Neural cell (in vitro differentiated cells): Measurements from ENCODE around the gene FCRL1. TPM values are rescaled to one million over a fixed set of nuclear protein-coding genes. Genes with fewer than 3 reads are reported as not detected.

Experiments
- H2AFZ ChIP-seq: fragments of 200-600, 300-800 bp; sonication (generic), shearing (Covaris generic); 2 replicates; pipeline ENCODE4 v1.6.0; 2014; ENCODE audit warnings: low read depth, mild to moderate bottlenecking, antibody characterized with exemption, low read length, moderate library complexity
- H3F3A ChIP-seq: fragments of 200-600 bp; shearing (Covaris generic); 2 replicates; pipeline ENCODE4 v1.6.1; 2016; ENCODE audit warnings: mild to moderate bottlenecking, moderate library complexity, mixed read lengths, antibody characterized with exemption, low read length; ENCODE audit not compliant: insufficient read depth, poor library complexity, severe bottlenecking
- H3K27ac ChIP-seq: fragments of 200-600, 300-800 bp; sonication (generic), shearing (Covaris generic); 2 replicates; pipeline ENCODE4 v1.5.1; 2014; ENCODE audit warnings: mild to moderate bottlenecking, low read length, moderate library complexity
- H3K27me3 ChIP-seq: fragments of 300-800, 200-600 bp; sonication (generic), shearing (Covaris generic); 2 replicates; pipeline ENCODE4 v1.6.0; 2014; ENCODE audit warnings: mild to moderate bottlenecking, low read depth, low read length, moderate library complexity; ENCODE audit not compliant: insufficient read depth
- H3K36me3 ChIP-seq: fragments of 300-800, 200-600 bp; sonication (generic), shearing (Covaris generic); 2 replicates; pipeline ENCODE4 v1.5.1; 2014; ENCODE audit warnings: mild to moderate bottlenecking, antibody characterized with exemption, low read length, moderate library complexity; ENCODE audit not compliant: insufficient read depth
- H3K4me2 ChIP-seq: fragments of 300-800, 200-600 bp; sonication (generic), shearing (Covaris generic); 2 replicates; pipeline ENCODE4 v1.6.0; 2014; ENCODE audit warnings: mild to moderate bottlenecking, low read length
- H3K4me3 ChIP-seq: fragments of 300-800, 200-600 bp; sonication (generic), shearing (Covaris generic); 2 replicates; pipeline ENCODE4 v1.5.1; 2014; ENCODE audit warnings: mild to moderate bottlenecking, low read length, moderate library complexity
- H3K79me2 ChIP-seq: fragments of 200-600 bp; shearing (Covaris generic); replicated peaks from 2 replicates; pipeline ENCODE4 v1.6.0; 2014; ENCODE audit warnings: mild to moderate bottlenecking, low read length, moderate library complexity; ENCODE audit not compliant: insufficient read depth
- H3K9ac ChIP-seq: fragments of 300-800, 200-600 bp; sonication (generic), shearing (Covaris generic); 2 replicates; pipeline ENCODE4 v1.6.1; 2016; ENCODE audit warnings: mild to moderate bottlenecking, low read length, mixed read lengths
- H3K9me2 ChIP-seq: fragments of 200-600 bp; shearing (Covaris generic); 2 replicates; pipeline ENCODE4 v1.6.1; 2016; ENCODE audit warnings: mild to moderate bottlenecking, low read length, mixed read lengths; ENCODE audit not compliant: insufficient read depth
- H3K9me3 ChIP-seq: fragments of 200-600, 300-800 bp; sonication (generic), shearing (Covaris generic); 2 replicates; pipeline ENCODE4 v1.6.1; 2016; ENCODE audit warnings: mild to moderate bottlenecking, mixed run types, low read length, moderate library complexity, mixed read lengths
- H4K20me1 ChIP-seq: fragments of 200-600 bp; shearing (Covaris generic); 2 replicates; pipeline ENCODE4 v1.6.1; 2016; ENCODE audit warnings: mild to moderate bottlenecking, mixed run types; ENCODE audit not compliant: insufficient read depth
- EP300 ChIP-seq: fragments of 450-650 bp; conservative IDR thresholded peaks from 2 replicates; pipeline ENCODE4 v1.6.1; 2014; ENCODE audit warnings: antibody characterized with exemption, mild to moderate bottlenecking, moderate library complexity; ENCODE audit not compliant: poor library complexity, severe bottlenecking
- EZH2 ChIP-seq: fragments of 200-600, 300-800 bp; shearing (Covaris generic), sonication (generic); IDR thresholded peaks from 2 replicates; pipeline ENCODE4 v1.6.1; 2014; ENCODE audit warnings: antibody characterized with exemption, low read length, borderline replicate concordance, mild to moderate bottlenecking; ENCODE audit not compliant: insufficient read depth, poor library complexity, severe bottlenecking
- MXI1 ChIP-seq: fragments of 450-650 bp; conservative IDR thresholded peaks from 2 replicates; pipeline ENCODE4 v1.6.1; 2014; ENCODE audit warnings: antibody characterized with exemption, mild to moderate bottlenecking; ENCODE audit not compliant: poor library complexity, severe bottlenecking
- POLR2AphosphoS5 ChIP-seq: IDR thresholded peaks from 2 replicates; pipeline ENCODE4 v1.6.1; 2012
- RAD21 ChIP-seq: fragments of 450-650 bp; conservative IDR thresholded peaks from 2 replicates; pipeline ENCODE4 v1.6.1; 2014; ENCODE audit warnings: antibody characterized with exemption, mild to moderate bottlenecking, moderate library complexity
- SMC3 ChIP-seq: fragments of 450-650 bp; conservative IDR thresholded peaks from 2 replicates; pipeline ENCODE4 v1.6.1; 2014; ENCODE audit warnings: antibody characterized with exemption, mild to moderate bottlenecking, moderate library complexity; ENCODE audit not compliant: poor library complexity
- TAF1 ChIP-seq: IDR thresholded peaks from 2 replicates; pipeline ENCODE4 v1.6.1; 2012; ENCODE audit warnings: low read depth
- polyA plus RNA-seq: library from polyadenylated mRNA; depleted of rRNA; stranded (reverse); fragments of >200 nt; gene quantifications from 2 replicates; pipeline ENCODE4 v1.2.3, GENCODE V29; 2014
- TF ChIP-seq, protein P1 (sequence below): fragments of 450-650 bp; IDR thresholded peaks from 2 replicates; pipeline ENCODE4 v1.5.1; 2014; ENCODE audit warnings: antibody characterized with exemption, mild to moderate bottlenecking, moderate library complexity; ENCODE audit not compliant: poor library complexity, severe bottlenecking
- TF ChIP-seq, protein P2 (sequence below): IDR thresholded peaks from 2 replicates; pipeline ENCODE4 v1.6.1; 2012; ENCODE audit warnings: borderline replicate concordance

Gene FCRL1
- polyA plus RNA-seq, 1 donor from 2014 or later: not detected

GRCh38 chr1:157799996-157800395, 19.9 kb downstream of the FCRL1 start:
- no peaks in the 10 kb centered on the region for H4K20me1 ChIP-seq
- no peak overlapping the region for H2AFZ ChIP-seq
- no peak overlapping the region for H3K4me2 ChIP-seq
- no peaks in the 10 kb centered on the region for H3K9me2 ChIP-seq
- H3K27ac ChIP-seq: no peak overlapping the region
- H3K36me3 ChIP-seq: no peaks in the 10 kb centered on the region
- H3K27me3 ChIP-seq: no peaks in the 10 kb centered on the region
- H3K9ac ChIP-seq: no peak overlapping the region
- H3K4me3 ChIP-seq: no peak overlapping the region
- no peaks in the 10 kb centered on the region for H3K9me3 ChIP-seq
- H3K79me2 ChIP-seq: no peaks in the 10 kb centered on the region
- no peaks in the 10 kb centered on the region for H3F3A ChIP-seq
- TF ChIP-seq SMC3 (no peak), MXI1 (no peak), EZH2 (no peak), EP300 (no peak), POLR2AphosphoS5 (no peak), RAD21 (no peak), TAF1 (no peak)
- TF ChIP-seq, protein P1, sequence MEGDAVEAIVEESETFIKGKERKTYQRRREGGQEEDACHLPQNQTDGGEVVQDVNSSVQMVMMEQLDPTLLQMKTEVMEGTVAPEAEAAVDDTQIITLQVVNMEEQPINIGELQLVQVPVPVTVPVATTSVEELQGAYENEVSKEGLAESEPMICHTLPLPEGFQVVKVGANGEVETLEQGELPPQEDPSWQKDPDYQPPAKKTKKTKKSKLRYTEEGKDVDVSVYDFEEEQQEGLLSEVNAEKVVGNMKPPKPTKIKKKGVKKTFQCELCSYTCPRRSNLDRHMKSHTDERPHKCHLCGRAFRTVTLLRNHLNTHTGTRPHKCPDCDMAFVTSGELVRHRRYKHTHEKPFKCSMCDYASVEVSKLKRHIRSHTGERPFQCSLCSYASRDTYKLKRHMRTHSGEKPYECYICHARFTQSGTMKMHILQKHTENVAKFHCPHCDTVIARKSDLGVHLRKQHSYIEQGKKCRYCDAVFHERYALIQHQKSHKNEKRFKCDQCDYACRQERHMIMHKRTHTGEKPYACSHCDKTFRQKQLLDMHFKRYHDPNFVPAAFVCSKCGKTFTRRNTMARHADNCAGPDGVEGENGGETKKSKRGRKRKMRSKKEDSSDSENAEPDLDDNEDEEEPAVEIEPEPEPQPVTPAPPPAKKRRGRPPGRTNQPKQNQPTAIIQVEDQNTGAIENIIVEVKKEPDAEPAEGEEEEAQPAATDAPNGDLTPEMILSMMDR: no peak
- TF ChIP-seq, protein P2, sequence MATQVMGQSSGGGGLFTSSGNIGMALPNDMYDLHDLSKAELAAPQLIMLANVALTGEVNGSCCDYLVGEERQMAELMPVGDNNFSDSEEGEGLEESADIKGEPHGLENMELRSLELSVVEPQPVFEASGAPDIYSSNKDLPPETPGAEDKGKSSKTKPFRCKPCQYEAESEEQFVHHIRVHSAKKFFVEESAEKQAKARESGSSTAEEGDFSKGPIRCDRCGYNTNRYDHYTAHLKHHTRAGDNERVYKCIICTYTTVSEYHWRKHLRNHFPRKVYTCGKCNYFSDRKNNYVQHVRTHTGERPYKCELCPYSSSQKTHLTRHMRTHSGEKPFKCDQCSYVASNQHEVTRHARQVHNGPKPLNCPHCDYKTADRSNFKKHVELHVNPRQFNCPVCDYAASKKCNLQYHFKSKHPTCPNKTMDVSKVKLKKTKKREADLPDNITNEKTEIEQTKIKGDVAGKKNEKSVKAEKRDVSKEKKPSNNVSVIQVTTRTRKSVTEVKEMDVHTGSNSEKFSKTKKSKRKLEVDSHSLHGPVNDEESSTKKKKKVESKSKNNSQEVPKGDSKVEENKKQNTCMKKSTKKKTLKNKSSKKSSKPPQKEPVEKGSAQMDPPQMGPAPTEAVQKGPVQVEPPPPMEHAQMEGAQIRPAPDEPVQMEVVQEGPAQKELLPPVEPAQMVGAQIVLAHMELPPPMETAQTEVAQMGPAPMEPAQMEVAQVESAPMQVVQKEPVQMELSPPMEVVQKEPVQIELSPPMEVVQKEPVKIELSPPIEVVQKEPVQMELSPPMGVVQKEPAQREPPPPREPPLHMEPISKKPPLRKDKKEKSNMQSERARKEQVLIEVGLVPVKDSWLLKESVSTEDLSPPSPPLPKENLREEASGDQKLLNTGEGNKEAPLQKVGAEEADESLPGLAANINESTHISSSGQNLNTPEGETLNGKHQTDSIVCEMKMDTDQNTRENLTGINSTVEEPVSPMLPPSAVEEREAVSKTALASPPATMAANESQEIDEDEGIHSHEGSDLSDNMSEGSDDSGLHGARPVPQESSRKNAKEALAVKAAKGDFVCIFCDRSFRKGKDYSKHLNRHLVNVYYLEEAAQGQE: no peak

DNA sequence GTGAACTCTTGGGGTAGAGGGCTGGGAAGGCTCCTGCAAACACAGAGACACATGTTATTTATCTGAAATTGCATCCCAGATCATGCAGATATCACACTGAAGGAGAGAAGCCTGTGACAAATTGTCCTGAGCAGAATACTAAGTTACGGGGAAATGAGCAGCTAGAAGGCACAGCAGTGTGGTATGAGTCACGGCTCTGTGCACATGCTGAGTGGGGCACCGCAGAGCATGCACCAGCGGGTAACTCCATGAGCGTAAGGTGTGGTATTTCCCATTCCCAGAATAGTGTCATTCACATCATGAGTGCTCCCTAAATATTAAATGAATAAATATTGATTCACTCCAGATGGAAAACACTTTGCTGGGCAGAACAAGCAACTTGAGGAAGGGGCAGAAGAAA, 21.7 kb downstream of the FCRL1 start:
- Histone ChIP-seq H3K9me3 (peaks cover 1% of the 10 kb centered on the region), H2AFZ (no peak overlapping the region), H3K27me3 (no peaks in the 10 kb centered on the region), H4K20me1 (no peaks in the 10 kb centered on the region), H3K9me2 (no peaks in the 10 kb centered on the region), H3K79me2 (no peaks in the 10 kb centered on the region), H3K9ac (no peak overlapping the region), H3K4me3 (no peak overlapping the region), H3K4me2 (no peak overlapping the region), H3K27ac (no peak overlapping the region), H3K36me3 (no peaks in the 10 kb centered on the region), H3F3A (no peaks in the 10 kb centered on the region)
- TF ChIP-seq POLR2AphosphoS5 (no peak), TAF1 (no peak)

- Histone ChIP-seq H3K9me3 (no peaks in the 10 kb centered on the region), H3K4me2 (no peak overlapping the region), H3K27ac (no peak overlapping the region), H3K9ac (no peak overlapping the region), H3K36me3 (no peaks in the 10 kb centered on the region), H3K4me3 (no peak overlapping the region), H2AFZ (no peak overlapping the region), H4K20me1 (no peaks in the 10 kb centered on the region), H3K9me2 (no peaks in the 10 kb centered on the region), H3F3A (no peaks in the 10 kb centered on the region), H3K27me3 (no peaks in the 10 kb centered on the region), H3K79me2 (no peaks in the 10 kb centered on the region)
- no peak for TF ChIP-seq EP300
- TF ChIP-seq, protein P1: no peak
- TF ChIP-seq, protein P2: no peak
- TF ChIP-seq EZH2: no peak
- TF ChIP-seq RAD21: no peak
- no peak for TF ChIP-seq SMC3
- TF ChIP-seq POLR2AphosphoS5: no peak
- no peak for TF ChIP-seq TAF1
These were observed 34.7 kb downstream of the FCRL1 start for GRCh38 chr1:157785248-157785647.
